Fibroblast of lung (primary cell): ENCODE data around the gene CYBA.

Experiments
- EZH2 ChIP-seq: IDR thresholded peaks from 2 replicates; pipeline ENCODE4 v1.5.1; 2012; ENCODE audit warnings: low read length, control low read depth, mild to moderate bottlenecking; ENCODE audit errors: missing control alignments
- TF ChIP-seq, protein P1 (sequence below), 2 donors: IDR thresholded peaks in 1 of 2; conservative IDR thresholded peaks in 1 of 2; 1 replicate in 1 of 2; 2 replicates in 1 of 2; pipeline ENCODE4 v1.5.1; 2011 to 2012; ENCODE audit warnings: low read length in 2 of 2, control low read depth in 1 of 2, inconsistent platforms in 1 of 2, low read depth in 1 of 2, mild to moderate bottlenecking in 1 of 2

- TF ChIP-seq, protein P1, sequence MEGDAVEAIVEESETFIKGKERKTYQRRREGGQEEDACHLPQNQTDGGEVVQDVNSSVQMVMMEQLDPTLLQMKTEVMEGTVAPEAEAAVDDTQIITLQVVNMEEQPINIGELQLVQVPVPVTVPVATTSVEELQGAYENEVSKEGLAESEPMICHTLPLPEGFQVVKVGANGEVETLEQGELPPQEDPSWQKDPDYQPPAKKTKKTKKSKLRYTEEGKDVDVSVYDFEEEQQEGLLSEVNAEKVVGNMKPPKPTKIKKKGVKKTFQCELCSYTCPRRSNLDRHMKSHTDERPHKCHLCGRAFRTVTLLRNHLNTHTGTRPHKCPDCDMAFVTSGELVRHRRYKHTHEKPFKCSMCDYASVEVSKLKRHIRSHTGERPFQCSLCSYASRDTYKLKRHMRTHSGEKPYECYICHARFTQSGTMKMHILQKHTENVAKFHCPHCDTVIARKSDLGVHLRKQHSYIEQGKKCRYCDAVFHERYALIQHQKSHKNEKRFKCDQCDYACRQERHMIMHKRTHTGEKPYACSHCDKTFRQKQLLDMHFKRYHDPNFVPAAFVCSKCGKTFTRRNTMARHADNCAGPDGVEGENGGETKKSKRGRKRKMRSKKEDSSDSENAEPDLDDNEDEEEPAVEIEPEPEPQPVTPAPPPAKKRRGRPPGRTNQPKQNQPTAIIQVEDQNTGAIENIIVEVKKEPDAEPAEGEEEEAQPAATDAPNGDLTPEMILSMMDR (conservative IDR thresholded peaks at IDR 0.05 in 1 of 2, IDR thresholded peaks at IDR 0.05 in 1 of 2; ENCODE audit: low read depth in 1 of 2, low read length in 2 of 2) = no peak
- no peak for TF ChIP-seq EZH2
Observed at GRCh38 chr16:88676502-88677242, 25.8 kb upstream of the CYBA start.
